Activated CD8-positive, alpha-beta T cell treated with anti-CD3 and anti-CD28 coated beads, Interleukin-2, amount 10 ng/mL, durations not matched to agents 7 days and 5 days (primary cell): ENCODE results near the gene DENND1A. TPM values are rescaled to one million over a fixed set of nuclear protein-coding genes. Genes with fewer than 3 reads are reported as not detected.

Experiments used
- ATAC-seq: fragments of 150-1000 bp; cut with Tn5 transposase; one replicate; pipeline ENCODE4 v1.10.0; 2021; ENCODE audit warnings: moderate library complexity
- CTCF ChIA-PET: fragments of 350-600 bp; sonication (Branson Sonifier 250); formaldehyde crosslinking; loops from one replicate; lab custom pipeline; 2021; ENCODE audit warnings: antibody characterized with exemption; lab: Charles Lee
- POLR2A ChIA-PET: fragments of 350-600 bp; sonication (Branson Sonifier 250); formaldehyde crosslinking; loops from one replicate; lab custom pipeline; 2021; ENCODE audit warnings: antibody characterized with exemption; lab: Charles Lee
- DNase-seq: peaks from one replicate; pipeline ENCODE4 v3.0.0-alpha.2; 2020
- H3K27ac Mint-ChIP-seq: one replicate; pipeline ENCODE4 v1.8.0; 2021; ENCODE audit warnings: mild to moderate bottlenecking, mixed read lengths
- H3K27me3 Mint-ChIP-seq: one replicate; pipeline ENCODE4 v1.8.0; 2021; ENCODE audit warnings: low read depth, mixed read lengths
- H3K36me3 Mint-ChIP-seq: one replicate; pipeline ENCODE4 v1.8.0; 2021; ENCODE audit warnings: low read depth, mixed read lengths
- H3K4me1 Mint-ChIP-seq: one replicate; pipeline ENCODE4 v1.8.0; 2021; ENCODE audit warnings: low read depth, mixed read lengths
- H3K4me3 Mint-ChIP-seq: one replicate; pipeline ENCODE4 v1.8.0; 2021; ENCODE audit warnings: mild to moderate bottlenecking, mixed read lengths
- H3K9me3 Mint-ChIP-seq: one replicate; pipeline ENCODE4 v1.8.0; 2022; ENCODE audit warnings: mixed read lengths; ENCODE audit not compliant: insufficient read depth
- total RNA-seq, 2 experiments: library from RNA; stranded (reverse); gene quantifications; one replicate each; pipeline ENCODE4 v1.2.3, GENCODE V29; 2021

The DENND1A gene
- total RNA-seq, 2 experiments from 2014 or later, result 13.0 to 15.5 TPM

DNA sequence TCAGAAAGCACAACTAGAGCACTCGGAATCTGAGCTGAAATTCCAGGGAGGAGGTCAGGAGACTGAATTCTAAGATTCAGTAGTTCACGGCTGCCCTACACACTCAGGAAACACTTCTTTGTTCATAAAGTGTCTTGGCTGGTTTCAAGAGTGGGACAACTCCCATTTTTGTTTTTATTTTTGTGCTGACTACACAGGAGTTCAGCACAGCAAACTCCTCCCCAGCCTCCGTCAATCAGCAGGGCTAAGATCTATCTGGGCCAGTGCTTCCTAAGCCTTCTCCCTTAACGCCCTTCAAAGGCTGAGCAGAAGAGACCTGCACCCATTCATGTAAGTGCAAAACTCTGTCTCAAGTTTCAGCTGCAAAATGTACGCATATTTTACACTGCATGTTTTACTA is 323.8 kb downstream of the DENND1A start:
- Mint-ChIP-seq H3K27ac (no peak overlapping the region), H3K4me3 (no peak overlapping the region), H3K9me3 (no peaks in the 10 kb centered on the region), H3K4me1 (no peaks in the 10 kb centered on the region), H3K27me3 (no peaks in the 10 kb centered on the region), H3K36me3 (no peaks in the 10 kb centered on the region)
- CTCF ChIA-PET, result no interaction called here
- POLR2A ChIA-PET, result no interaction called here
- DNase-seq (no peak), ATAC-seq (no peak)

GRCh38 chr9:123605286-123605685 is 324.6 kb downstream of the DENND1A start:
- CTCF ChIA-PET, result interaction anchor here (0.9 kb wide), 1 partner anchor 10 kb away, joined by 5 read pairs; no protein-coding TSS in a partner anchor
- H3K4me3 Mint-ChIP-seq, result no peak overlapping the region
- POLR2A ChIA-PET, result no interaction called here

DNA sequence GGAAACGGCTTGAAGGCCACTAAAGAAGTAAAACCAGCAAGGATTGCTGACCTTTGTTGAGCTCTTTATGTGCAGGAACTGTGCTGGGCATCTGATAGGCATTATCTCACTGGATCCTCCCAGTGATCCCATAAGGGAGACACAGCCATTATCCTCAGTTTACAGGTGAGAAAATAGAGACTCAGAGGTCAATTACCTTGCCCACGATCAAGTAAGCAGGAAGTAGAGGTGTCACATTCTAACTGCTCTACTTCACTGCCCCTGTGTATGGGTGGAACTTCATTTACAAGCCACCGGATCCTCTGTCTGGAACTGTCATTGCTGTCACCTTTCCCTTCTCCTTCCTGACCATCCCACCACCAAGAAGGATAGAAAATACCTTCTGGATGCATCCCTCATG is 325.1 kb downstream of the DENND1A start:
- POLR2A ChIA-PET, result no interaction called here
- Mint-ChIP-seq H3K4me3 (no peak overlapping the region), H3K27ac (no peak overlapping the region), H3K27me3 (no peaks in the 10 kb centered on the region), H3K36me3 (no peaks in the 10 kb centered on the region), H3K9me3 (no peaks in the 10 kb centered on the region), H3K4me1 (no peaks in the 10 kb centered on the region)
- ATAC-seq (no peak), DNase-seq (no peak)
- CTCF ChIA-PET, result interaction anchor here (0.9 kb wide), 1 partner anchor 11 kb away, joined by 5 read pairs; no protein-coding TSS in a partner anchor

More at GRCh38 chr9:123605286-123605685, 324.6 kb downstream of the DENND1A start:
- H3K27ac Mint-ChIP-seq, result no peak overlapping the region
- ATAC-seq (no peak), DNase-seq (no peak)
- H3K4me1 Mint-ChIP-seq, result no peaks in the 10 kb centered on the region
- H3K36me3 Mint-ChIP-seq, result no peaks in the 10 kb centered on the region
- no peaks in the 10 kb centered on the region for H3K9me3 Mint-ChIP-seq
- no peaks in the 10 kb centered on the region for H3K27me3 Mint-ChIP-seq

DNA sequence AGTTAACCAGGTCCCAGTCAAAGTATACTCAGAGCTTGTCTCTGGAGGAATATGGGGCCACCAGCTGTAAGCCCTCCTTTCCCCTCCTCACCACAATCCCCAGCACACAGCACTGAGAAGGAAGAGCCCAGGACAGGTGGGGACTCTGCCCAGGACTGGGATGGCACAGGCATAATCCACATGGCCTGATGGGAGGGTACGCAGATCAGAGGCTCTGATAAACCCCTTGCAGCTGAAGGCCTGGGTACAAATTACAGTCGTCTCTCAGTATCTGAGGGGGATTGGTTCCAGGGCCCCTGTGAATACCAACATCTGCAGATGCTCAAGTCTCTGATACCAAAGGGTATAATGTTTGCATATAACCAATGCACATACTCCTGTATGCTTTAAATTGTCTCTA is 328.1 kb downstream of the DENND1A start:
- ChIA-PET POLR2A (no interaction called here), CTCF (no interaction called here)
- no peak for ATAC-seq
- Mint-ChIP-seq H3K36me3 (no peaks in the 10 kb centered on the region), H3K27me3 (no peaks in the 10 kb centered on the region), H3K4me3 (no peak overlapping the region), H3K27ac (no peak overlapping the region), H3K9me3 (no peaks in the 10 kb centered on the region), H3K4me1 (no peaks in the 10 kb centered on the region)
- DNase-seq, result no peak

DNA sequence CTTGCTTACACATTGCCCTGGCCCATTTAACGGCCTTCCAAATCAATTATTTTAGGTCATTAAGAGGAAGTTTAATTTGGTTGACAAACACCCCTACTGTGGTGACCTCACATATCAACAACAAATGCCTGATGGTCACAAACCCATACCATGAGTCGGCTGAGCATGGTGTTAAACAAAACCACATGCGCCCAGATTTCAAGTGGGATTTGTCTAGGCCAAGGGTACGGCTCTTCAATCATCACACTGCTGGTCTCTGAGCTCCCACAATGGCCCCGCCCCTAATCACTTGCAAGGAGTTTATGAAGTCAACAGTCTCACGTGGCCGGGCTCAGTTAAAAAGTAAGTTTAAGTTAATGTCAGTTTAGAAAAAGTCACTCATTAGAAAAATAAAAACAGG is 330.1 kb downstream of the DENND1A start:
- no peaks in the 10 kb centered on the region for H3K9me3 Mint-ChIP-seq
- DNase-seq (no peak), ATAC-seq (no peak)
- no peaks in the 10 kb centered on the region for H3K4me1 Mint-ChIP-seq
- H3K27ac Mint-ChIP-seq, result no peak overlapping the region
- ChIA-PET POLR2A (no interaction called here), CTCF (no interaction called here)
- H3K36me3 Mint-ChIP-seq, result no peaks in the 10 kb centered on the region
- no peaks in the 10 kb centered on the region for H3K27me3 Mint-ChIP-seq
- H3K4me3 Mint-ChIP-seq, result no peak overlapping the region

DNA sequence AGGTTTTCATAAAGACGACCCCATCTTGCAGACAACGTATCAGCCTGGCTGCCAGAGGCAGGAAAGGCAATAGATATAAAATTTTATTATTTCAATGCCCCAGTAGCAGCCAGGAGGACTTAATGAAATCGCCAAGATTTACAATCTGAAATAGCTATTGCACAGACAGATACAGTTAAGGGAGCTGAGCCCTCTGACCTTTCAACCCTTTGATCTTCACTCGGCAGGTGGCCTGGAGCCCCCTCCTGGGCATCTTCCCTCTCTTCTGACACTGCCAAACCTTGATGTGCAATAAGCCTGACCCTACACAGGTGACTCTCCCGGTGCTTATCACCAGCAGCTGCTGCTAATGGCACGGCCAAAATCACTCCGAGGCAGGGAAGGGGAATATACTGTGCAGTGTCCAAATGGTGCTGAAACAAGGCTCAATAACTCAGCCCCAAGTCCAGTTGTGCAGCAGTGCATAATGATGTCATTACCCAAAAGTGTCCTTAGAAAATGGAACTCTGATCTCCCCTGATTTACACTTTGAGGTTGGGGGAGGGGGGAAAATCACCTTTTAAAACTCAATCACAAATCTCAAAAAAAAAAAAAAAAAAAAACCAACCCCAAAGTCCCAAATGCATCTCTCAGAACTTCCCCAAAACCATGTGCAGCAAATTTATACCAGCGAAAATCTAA is 331.9 kb downstream of the DENND1A start:
- H3K27ac Mint-ChIP-seq, result no peak overlapping the region
- H3K36me3 Mint-ChIP-seq, result no peaks in the 10 kb centered on the region
- H3K4me3 Mint-ChIP-seq, result no peak overlapping the region
- ChIA-PET POLR2A (no interaction called here), CTCF (interaction anchor here (0.8 kb wide), 1 partner anchor 40 kb away, joined by 3 read pairs; no protein-coding TSS in a partner anchor)
- no peaks in the 10 kb centered on the region for H3K9me3 Mint-ChIP-seq
- H3K27me3 Mint-ChIP-seq, result no peaks in the 10 kb centered on the region
- no peaks in the 10 kb centered on the region for H3K4me1 Mint-ChIP-seq
- no peak for ATAC-seq
- no peak for DNase-seq

DNA sequence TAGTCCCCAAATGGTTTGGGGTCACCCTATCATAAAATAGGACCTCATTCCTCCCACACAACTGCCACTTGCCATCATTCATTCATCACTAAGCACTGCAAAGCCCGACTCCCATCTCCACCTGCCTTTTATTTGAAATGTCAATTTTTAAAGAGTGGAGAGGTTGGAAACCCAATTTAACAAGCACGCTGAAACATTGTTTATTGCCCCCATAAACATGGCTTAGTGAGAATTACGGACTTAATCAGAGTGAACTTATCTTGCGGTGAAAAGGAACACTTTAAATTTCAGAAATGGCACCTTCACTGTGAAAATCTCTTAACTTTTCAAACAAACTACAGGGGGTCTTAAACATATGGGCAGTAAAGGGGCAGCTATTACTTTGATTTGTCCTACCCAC is 332.9 kb downstream of the DENND1A start:
- DNase-seq (no peak), ATAC-seq (no peak)
- Mint-ChIP-seq H3K9me3 (no peaks in the 10 kb centered on the region), H3K4me1 (no peaks in the 10 kb centered on the region), H3K4me3 (no peak overlapping the region), H3K27me3 (no peaks in the 10 kb centered on the region), H3K36me3 (no peaks in the 10 kb centered on the region), H3K27ac (no peak overlapping the region)
- ChIA-PET POLR2A (no interaction called here), CTCF (no interaction called here)

- ChIA-PET POLR2A (no interaction called here), CTCF (no interaction called here)
- peaks cover 5% of the 10 kb centered on the region for H3K36me3 Mint-ChIP-seq
- peaks cover 12% of the 10 kb centered on the region for H3K9me3 Mint-ChIP-seq
- no peak for ATAC-seq
- H3K27me3 Mint-ChIP-seq, result no peaks in the 10 kb centered on the region
- no peak for DNase-seq
- no peaks in the 10 kb centered on the region for H3K4me1 Mint-ChIP-seq
- no peak overlapping the region for H3K4me3 Mint-ChIP-seq
- no peak overlapping the region for H3K27ac Mint-ChIP-seq
Observed at GRCh38 chr9:123591283-123591682, 338.6 kb downstream of the DENND1A start.

DNA sequence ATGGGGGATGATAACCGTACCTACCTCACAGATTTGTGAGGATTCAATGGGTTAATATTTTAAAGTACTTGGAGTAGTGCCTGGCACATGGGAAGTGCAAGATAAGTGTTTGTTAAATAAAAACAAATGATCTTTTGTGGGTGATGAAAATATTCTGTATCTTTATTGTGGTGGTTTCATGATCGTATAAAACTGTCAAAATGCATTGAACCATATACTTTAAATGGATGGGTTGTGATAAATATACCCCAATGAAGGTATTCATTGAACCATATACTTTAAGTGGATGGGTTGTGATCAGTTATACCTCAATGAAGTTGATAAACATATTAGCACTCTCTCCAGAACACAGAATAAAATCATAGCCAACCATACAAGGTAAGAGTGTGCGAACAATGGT is 339.4 kb downstream of the DENND1A start:
- Mint-ChIP-seq H3K36me3 (peaks cover 5% of the 10 kb centered on the region), H3K9me3 (peaks cover 12% of the 10 kb centered on the region), H3K27ac (no peak overlapping the region), H3K27me3 (no peaks in the 10 kb centered on the region), H3K4me3 (no peak overlapping the region), H3K4me1 (no peaks in the 10 kb centered on the region)
- ATAC-seq (no peak), DNase-seq (no peak)
- ChIA-PET POLR2A (no interaction called here), CTCF (no interaction called here)

DNA sequence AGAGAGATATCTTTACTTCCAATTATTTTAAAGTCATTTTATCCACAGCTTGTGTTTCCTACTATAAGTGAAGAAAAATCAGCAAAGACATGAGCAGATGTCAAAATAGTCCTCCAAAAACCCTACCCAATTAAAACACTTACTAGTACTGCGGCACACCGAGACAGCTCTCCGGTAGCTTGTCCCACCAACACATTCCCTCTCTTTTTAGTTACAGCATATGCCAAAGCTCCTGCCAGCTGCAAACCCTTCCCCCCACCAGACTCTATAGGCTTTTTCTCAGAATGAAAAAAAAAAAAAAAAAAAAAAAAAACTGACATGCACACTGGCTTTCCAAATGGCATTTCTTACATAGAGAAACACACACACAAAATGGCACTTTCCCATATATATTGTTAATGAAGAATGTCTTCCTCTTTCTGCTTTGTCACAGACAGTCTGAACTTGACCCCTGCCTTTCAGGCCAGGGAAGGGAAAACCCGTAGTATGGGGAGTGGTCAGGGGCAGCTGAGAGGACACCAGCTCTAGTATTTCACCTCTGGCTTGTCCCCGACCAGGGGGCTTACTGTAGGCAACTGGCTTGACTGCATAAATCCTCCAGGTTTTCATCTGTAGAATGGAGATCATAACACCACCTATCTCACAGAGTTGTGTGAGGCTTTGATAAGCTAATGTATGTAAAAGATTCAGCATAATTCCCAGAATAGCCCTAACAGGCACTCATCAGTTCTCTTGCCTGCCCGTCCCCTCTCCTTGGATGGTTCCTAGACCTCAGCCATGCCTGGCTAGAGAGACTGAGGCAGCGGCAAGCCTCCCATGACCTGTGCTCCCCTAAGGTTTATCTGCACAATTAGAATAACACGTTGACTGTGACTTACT is 340.3 kb downstream of the DENND1A start:
- H3K27ac Mint-ChIP-seq, result no peak overlapping the region
- no peaks in the 10 kb centered on the region for H3K4me1 Mint-ChIP-seq
- H3K4me3 Mint-ChIP-seq, result no peak overlapping the region
- H3K9me3 Mint-ChIP-seq, result peaks cover 12% of the 10 kb centered on the region
- no peaks in the 10 kb centered on the region for H3K27me3 Mint-ChIP-seq
- POLR2A ChIA-PET, result no interaction called here
- H3K36me3 Mint-ChIP-seq, result peaks cover 5% of the 10 kb centered on the region
- no peak for ATAC-seq
- no peak for DNase-seq
- CTCF ChIA-PET, result no interaction called here

DNA sequence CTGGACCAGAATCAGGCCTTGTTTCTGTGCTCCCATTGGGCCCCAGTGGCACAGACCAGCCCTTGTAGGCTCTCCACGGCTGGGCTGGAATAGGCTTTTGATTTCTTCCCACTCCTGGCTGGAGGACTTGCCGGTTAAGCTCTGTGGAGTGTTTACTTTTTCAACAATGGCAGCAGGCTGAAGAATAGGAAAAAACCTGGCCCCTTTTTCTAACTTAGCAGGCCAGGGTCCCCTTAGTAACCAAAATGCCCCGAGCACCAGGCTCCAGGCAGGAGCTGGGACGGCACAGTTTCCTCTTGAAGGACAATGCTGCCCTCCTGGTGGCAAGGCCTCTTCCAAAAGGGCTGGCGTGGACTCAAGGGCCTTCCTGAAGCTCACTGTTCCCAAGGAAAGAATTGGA is 343.7 kb downstream of the DENND1A start:
- Mint-ChIP-seq H3K27me3 (no peaks in the 10 kb centered on the region), H3K4me1 (no peaks in the 10 kb centered on the region), H3K36me3 (peaks cover 8% of the 10 kb centered on the region), H3K27ac (no peak overlapping the region), H3K9me3 (peaks cover 12% of the 10 kb centered on the region), H3K4me3 (no peak overlapping the region)
- POLR2A ChIA-PET, result no interaction called here
- no peak for DNase-seq
- no peak for ATAC-seq
- CTCF ChIA-PET, result no interaction called here
